Peyer's patch (tissue), 4 donors: Measurements from ENCODE around the gene C4orf50. TPM values are rescaled to one million over a fixed set of nuclear protein-coding genes. Genes with fewer than 3 reads are reported as not detected.
A peak's percentile ranks its signal among the peaks of the same experiment; 100 is the strongest.

Source experiments
- DNase-seq, 3 donors: peaks; one replicate each; pipeline ENCODE4 v3.0.0-alpha.2; 2017 to 2019
- H3K27ac ChIP-seq, 4 donors: fragments of 200-600 bp; sonication (generic); one replicate each; pipeline ENCODE4 v1.5.1; 2016 to 2019
- H3K27me3 ChIP-seq, 2 donors: fragments of 200-600 bp; sonication (generic); one replicate each; pipeline ENCODE4 v1.5.1; 2019
- H3K36me3 ChIP-seq, 3 donors: fragments of 200-600 bp; sonication (generic); one replicate each; pipeline ENCODE4 v1.5.1; 2016 to 2019
- H3K4me1 ChIP-seq, 4 donors: fragments of 200-600 bp; sonication (generic); one replicate each; pipeline ENCODE4 v1.5.1; 2016 to 2019
- H3K4me3 ChIP-seq, 4 donors: fragments of 200-600 bp; sonication (generic); 1 replicate in 3 of 4; 2 replicates in 1 of 4; pipeline ENCODE4 v1.5.1; 2016 to 2019; ENCODE audit warnings: mild to moderate bottlenecking in 1 of 4
- H3K9me3 ChIP-seq, 4 donors: fragments of 200-600 bp; sonication (generic); one replicate each; pipeline ENCODE4 v1.5.1; 2016 to 2019; ENCODE audit warnings: mild to moderate bottlenecking in 1 of 4
- CTCF ChIP-seq, 6 experiments: fragments of 450-650 bp in 4 of 6; fragments of 200-600 bp in 2 of 6; sonication (generic) in 1 of 6; IDR thresholded peaks; one replicate each; pipeline ENCODE4 v1.5.1; 2017 to 2019; ENCODE audit warnings: antibody characterized with exemption in 6 of 6, mild to moderate bottlenecking in 3 of 6, moderate library complexity in 1 of 6
- POLR2A ChIP-seq, 2 donors: fragments of 450-650 bp; IDR thresholded peaks; one replicate each; pipeline ENCODE4 v1.5.1; 2017; ENCODE audit warnings: antibody characterized with exemption in 2 of 2, mild to moderate bottlenecking in 2 of 2, moderate library complexity in 2 of 2
- total RNA-seq, 4 donors: library from RNA; depleted of rRNA; stranded (reverse); fragments of >200 nt; gene quantifications; one replicate each; pipeline ENCODE4 v1.1.0, GENCODE V29; 2016

Gene C4orf50
- total RNA-seq, 4 donors from 2014 or later: 0.19 to 0.83 (median 0.40) TPM; not detected in 1

- Histone ChIP-seq H3K4me1 (no peaks in the 10 kb centered on the region), H3K9me3 (no peaks in the 10 kb centered on the region), H3K27ac (no peak overlapping the region), H3K27me3 (no peaks in the 10 kb centered on the region), H3K36me3 (no peaks in the 10 kb centered on the region), H3K4me3 (no peak overlapping the region)
- peak in 1 of 3 donors; percentile 9 for DNase-seq
- no peak for TF ChIP-seq POLR2A (IDR thresholded peaks at IDR 0.05)
- no peak for TF ChIP-seq CTCF (IDR thresholded peaks at IDR 0.05)
Measured at GRCh38 chr4:5912614-5913019, 105.6 kb downstream of the C4orf50 start.

GRCh38 chr4:5908876-5909427, 109.3 kb downstream of the C4orf50 start:
- no peak for DNase-seq
- Histone ChIP-seq H3K4me3 (no peak overlapping the region), H3K27ac (no peak overlapping the region), H3K36me3 (no peaks in the 10 kb centered on the region), H3K27me3 (no peaks in the 10 kb centered on the region), H3K4me1 (no peaks in the 10 kb centered on the region), H3K9me3 (no peaks in the 10 kb centered on the region)
- no peak for TF ChIP-seq POLR2A (IDR thresholded peaks at IDR 0.05)
- no peak for TF ChIP-seq CTCF (IDR thresholded peaks at IDR 0.05)

- no peak for DNase-seq
- Histone ChIP-seq H3K9me3 (no peaks in the 10 kb centered on the region), H3K4me3 (no peak overlapping the region), H3K36me3 (no peaks in the 10 kb centered on the region), H3K27ac (no peak overlapping the region), H3K4me1 (no peaks in the 10 kb centered on the region), H3K27me3 (no peaks in the 10 kb centered on the region)
- TF ChIP-seq CTCF (IDR thresholded peaks at IDR 0.05) (no peak), POLR2A (IDR thresholded peaks at IDR 0.05) (no peak)
Measured at GRCh38 chr4:5906191-5906590, 112.0 kb downstream of the C4orf50 start.

GRCh38 chr4:5905714-5906113, 112.5 kb downstream of the C4orf50 start:
- TF ChIP-seq CTCF (IDR thresholded peaks at IDR 0.05) (no peak), POLR2A (IDR thresholded peaks at IDR 0.05) (no peak)
- no peaks in the 10 kb centered on the region for H3K27me3 ChIP-seq
- H3K27ac ChIP-seq: no peak overlapping the region
- no peak overlapping the region for H3K4me3 ChIP-seq
- no peak for DNase-seq
- H3K4me1 ChIP-seq: no peaks in the 10 kb centered on the region
- H3K9me3 ChIP-seq: no peaks in the 10 kb centered on the region
- H3K36me3 ChIP-seq: no peaks in the 10 kb centered on the region

- Histone ChIP-seq H3K4me3 (no peak overlapping the region), H3K4me1 (no peaks in the 10 kb centered on the region), H3K9me3 (no peaks in the 10 kb centered on the region), H3K27me3 (no peaks in the 10 kb centered on the region), H3K36me3 (no peaks in the 10 kb centered on the region), H3K27ac (no peak overlapping the region)
- DNase-seq: no peak
- no peak for TF ChIP-seq CTCF (IDR thresholded peaks at IDR 0.05)
- TF ChIP-seq POLR2A (IDR thresholded peaks at IDR 0.05): no peak
Measured at GRCh38 chr4:5900844-5901243, 117.4 kb downstream of the C4orf50 start.

GRCh38 chr4:5899881-5900280, 118.3 kb downstream of the C4orf50 start:
- H3K27me3 ChIP-seq: no peaks in the 10 kb centered on the region
- H3K4me3 ChIP-seq: no peak overlapping the region
- no peaks in the 10 kb centered on the region for H3K4me1 ChIP-seq
- TF ChIP-seq CTCF (IDR thresholded peaks at IDR 0.05) (no peak), POLR2A (IDR thresholded peaks at IDR 0.05) (no peak)
- H3K27ac ChIP-seq: no peak overlapping the region
- H3K36me3 ChIP-seq: no peaks in the 10 kb centered on the region
- H3K9me3 ChIP-seq: no peaks in the 10 kb centered on the region
- DNase-seq: no peak
